Lung (tissue), 12 donors: ENCODE results near the gene LAMP5. TPM values are rescaled to one million over a fixed set of nuclear protein-coding genes. Genes with fewer than 3 reads are reported as not detected.

Experiments
- ATAC-seq: fragments of 200-7000 bp; cut with Tn5 transposase; one replicate; pipeline ENCODE4 v1.9.1; 2020; ENCODE audit warnings: moderate number of reproducible peaks; ENCODE audit not compliant: insufficient read depth, low FRiP score
- DNase-seq, 3 donors: peaks; one replicate each; pipeline ENCODE4 v3.0.0-alpha.2; 2013 to 2017
- H3K27ac ChIP-seq, 2 donors: one replicate each; pipeline ENCODE4 v1.5.1; 2013; ENCODE audit warnings: mild to moderate bottlenecking in 2 of 2, moderate library complexity in 2 of 2, control low read depth in 1 of 2, inconsistent platforms in 1 of 2, low read depth in 1 of 2, low read length in 1 of 2
- H3K27me3 ChIP-seq, 3 donors: one replicate each; pipeline ENCODE4 v1.5.1; 2013; ENCODE audit warnings: low read length in 2 of 3; ENCODE audit not compliant: control insufficient read depth in 3 of 3, insufficient read depth in 3 of 3
- H3K36me3 ChIP-seq, 4 donors: one replicate each; pipeline ENCODE4 v1.5.1; 2013; ENCODE audit warnings: low read length in 4 of 4, mild to moderate bottlenecking in 1 of 4, moderate library complexity in 1 of 4; ENCODE audit not compliant: control insufficient read depth in 4 of 4, insufficient read depth in 4 of 4
- H3K4me1 ChIP-seq, 5 donors: one replicate each; pipeline ENCODE4 v1.5.1; 2013; ENCODE audit warnings: low read length in 5 of 5, mild to moderate bottlenecking in 2 of 5, moderate library complexity in 1 of 5; ENCODE audit not compliant: control insufficient read depth in 5 of 5, insufficient read depth in 5 of 5
- H3K4me3 ChIP-seq: one replicate; pipeline ENCODE4 v1.5.1; 2013; ENCODE audit warnings: mild to moderate bottlenecking, control low read depth, moderate library complexity
- H3K9ac ChIP-seq, 2 donors: one replicate each; pipeline ENCODE4 v1.5.1; 2013; ENCODE audit warnings: low read length in 2 of 2, control low read depth in 1 of 2; ENCODE audit not compliant: insufficient read depth in 1 of 2
- H3K9me3 ChIP-seq, 4 donors: one replicate each; pipeline ENCODE4 v1.5.1; 2013; ENCODE audit warnings: low read length in 3 of 4, mild to moderate bottlenecking in 1 of 4, moderate library complexity in 1 of 4; ENCODE audit not compliant: control insufficient read depth in 4 of 4, insufficient read depth in 3 of 4
- WGBS, 2 donors: extraction: QIAGEN DNeasy Blood & Tissue Kit; methylation state at CpG; one replicate each; pipeline ENCODE4 v1.1.7; 2013; 5-methylcytosine and 5-hydroxymethylcytosine counted together
- polyA plus RNA-seq, 2 donors: library from polyadenylated mRNA; stranded (reverse); fragments of 200-250 nt; gene quantifications; one replicate each; pipeline ENCODE4 v1.2.1, GENCODE V29; 2013
- total RNA-seq, 2 donors: library from RNA; depleted of rRNA in 1 of 2; stranded (reverse); fragments of >200 nt in 1 of 2; gene quantifications; one replicate each; pipeline ENCODE4 v1.2.1, GENCODE V29; 2014 to 2021
- TF ChIP-seq, protein P1 (sequence below): IDR thresholded peaks from 2 replicates; pipeline ENCODE4 v1.5.1; 2012; ENCODE audit warnings: mild to moderate bottlenecking; ENCODE audit errors: control extremely low read depth, extremely low read depth
- donor health status: control.
- donor health status: control.
- donor health status: Bipolar disorder and iron deficiency.
- donor health status: healthy.
- donor health status: DM: yes; HTN: yes; CAD: no.

LAMP5 gene
- total and polyA plus RNA-seq, 4 donors = 0.06 to 3.3 (median 0.23) TPM

DNA sequence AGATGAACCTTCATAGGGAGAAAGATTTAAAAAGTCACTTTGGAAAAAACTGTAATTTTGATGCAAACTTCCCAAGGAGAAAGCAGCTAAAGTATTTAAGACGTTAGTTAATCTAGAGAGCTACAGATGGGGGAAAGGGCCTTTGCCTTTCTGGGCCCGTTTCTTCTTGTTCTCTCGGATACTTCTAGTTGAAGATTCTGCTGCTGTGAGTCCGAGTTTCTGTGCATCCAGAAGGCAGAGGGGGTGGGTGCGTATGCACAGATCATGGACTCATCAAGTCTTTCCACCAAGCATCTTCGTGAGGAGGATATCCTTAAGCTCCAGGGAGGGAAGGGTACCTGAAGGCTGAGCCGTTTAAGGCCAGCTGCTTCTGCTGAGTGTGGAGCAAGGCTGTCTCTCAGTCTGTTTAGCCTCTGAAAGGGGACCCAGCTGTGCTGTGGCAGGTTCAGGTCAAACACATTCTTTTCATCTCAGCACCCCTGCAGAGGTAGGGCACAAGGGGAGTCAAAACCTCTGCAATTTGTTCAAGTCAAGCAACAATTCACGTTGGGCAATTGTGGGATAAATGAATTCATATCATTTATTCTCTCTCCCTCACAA lies 4.3 kb downstream of the LAMP5 start:
- ATAC-seq = no peak
- H3K36me3 ChIP-seq = no peaks in the 10 kb centered on the region
- 37 to 60% methylated on average over 8 of the region's 8 CpGs for WGBS, 2 donors
- peaks cover 6 to 62% (median 50%) of the 10 kb centered on the region in 3 donors for H3K27me3 ChIP-seq
- peaks cover 0 to 26% (median 5%) of the 10 kb centered on the region in 5 donors for H3K4me1 ChIP-seq
- no peak overlapping the region for H3K4me3 ChIP-seq
- no peak overlapping the region for H3K27ac ChIP-seq
- H3K9ac ChIP-seq = no peak overlapping the region
- TF ChIP-seq, protein P1, sequence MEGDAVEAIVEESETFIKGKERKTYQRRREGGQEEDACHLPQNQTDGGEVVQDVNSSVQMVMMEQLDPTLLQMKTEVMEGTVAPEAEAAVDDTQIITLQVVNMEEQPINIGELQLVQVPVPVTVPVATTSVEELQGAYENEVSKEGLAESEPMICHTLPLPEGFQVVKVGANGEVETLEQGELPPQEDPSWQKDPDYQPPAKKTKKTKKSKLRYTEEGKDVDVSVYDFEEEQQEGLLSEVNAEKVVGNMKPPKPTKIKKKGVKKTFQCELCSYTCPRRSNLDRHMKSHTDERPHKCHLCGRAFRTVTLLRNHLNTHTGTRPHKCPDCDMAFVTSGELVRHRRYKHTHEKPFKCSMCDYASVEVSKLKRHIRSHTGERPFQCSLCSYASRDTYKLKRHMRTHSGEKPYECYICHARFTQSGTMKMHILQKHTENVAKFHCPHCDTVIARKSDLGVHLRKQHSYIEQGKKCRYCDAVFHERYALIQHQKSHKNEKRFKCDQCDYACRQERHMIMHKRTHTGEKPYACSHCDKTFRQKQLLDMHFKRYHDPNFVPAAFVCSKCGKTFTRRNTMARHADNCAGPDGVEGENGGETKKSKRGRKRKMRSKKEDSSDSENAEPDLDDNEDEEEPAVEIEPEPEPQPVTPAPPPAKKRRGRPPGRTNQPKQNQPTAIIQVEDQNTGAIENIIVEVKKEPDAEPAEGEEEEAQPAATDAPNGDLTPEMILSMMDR = no peak
- DNase-seq = no peak
- peaks cover 0 to 5% (median 0%) of the 10 kb centered on the region in 4 donors for H3K9me3 ChIP-seq

DNA sequence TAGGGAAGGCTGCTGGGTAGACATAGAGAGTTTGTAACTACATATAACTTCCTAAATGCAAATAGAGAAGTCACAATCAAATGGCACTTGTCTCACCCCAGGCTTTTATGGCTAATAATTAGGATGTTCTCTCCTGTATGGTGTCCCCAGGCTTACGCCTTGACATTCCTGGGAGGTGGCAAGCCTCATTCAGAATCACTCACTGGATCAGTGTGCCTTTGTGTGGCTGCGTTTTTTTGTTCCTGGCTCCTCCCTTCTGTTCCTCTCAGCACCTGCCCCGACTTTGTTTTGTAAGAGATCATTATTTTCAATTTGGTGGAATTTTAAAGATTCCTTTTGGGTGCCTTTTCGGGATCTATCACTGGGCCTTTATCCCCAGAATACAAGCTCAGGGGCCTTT lies 5.7 kb downstream of the LAMP5 start:
- DNase-seq = no peak
- H3K27ac ChIP-seq = no peak overlapping the region
- 76 to 79% methylated on average over 4 of the region's 4 CpGs for whole genome bisulfite sequencing, 2 donors
- no peaks in the 10 kb centered on the region for H3K36me3 ChIP-seq
- TF ChIP-seq, protein P1 = no peak
- H3K9ac ChIP-seq = no peak overlapping the region
- no peak for ATAC-seq
- H3K27me3 ChIP-seq = peaks cover 6 to 48% (median 37%) of the 10 kb centered on the region in 3 donors
- peaks cover 0 to 4% (median 0%) of the 10 kb centered on the region in 4 donors for H3K9me3 ChIP-seq
- no peak overlapping the region for H3K4me3 ChIP-seq
- peaks cover 0 to 20% (median 3%) of the 10 kb centered on the region in 5 donors for H3K4me1 ChIP-seq

DNA sequence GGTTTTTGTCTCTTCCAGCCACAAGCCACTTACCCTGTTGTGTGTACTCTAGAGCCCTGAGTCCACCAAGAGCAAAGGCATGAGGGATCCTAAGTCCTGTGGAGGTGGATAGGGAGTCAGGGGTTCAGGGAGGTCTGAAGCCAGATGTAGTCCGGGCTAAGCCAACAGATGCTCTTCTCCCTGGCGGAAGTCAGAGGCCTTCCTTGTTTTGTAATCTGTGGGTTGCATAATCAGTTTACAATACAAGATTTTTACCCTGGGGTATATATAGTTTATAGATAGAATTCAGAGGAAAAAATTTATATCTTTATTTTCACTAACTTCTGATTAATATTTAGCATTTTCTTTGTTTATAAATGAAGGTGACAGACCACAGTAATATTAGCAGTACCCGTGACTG lies 9.2 kb downstream of the LAMP5 start:
- TF ChIP-seq, protein P1 = no peak
- Histone ChIP-seq H3K4me3 (no peak overlapping the region), H3K36me3 (no peaks in the 10 kb centered on the region), H3K4me1 (no peaks in the 10 kb centered on the region), H3K27ac (no peak overlapping the region), H3K9ac (no peak overlapping the region), H3K27me3 (peaks cover 0 to 13% (median 6%) of the 10 kb centered on the region in 3 donors), H3K9me3 (no peaks in the 10 kb centered on the region)
- 51 to 72% methylated on average over 3 of the region's 3 CpGs for WGBS, 2 donors
- DNase-seq (no peak), ATAC-seq (no peak)

DNA sequence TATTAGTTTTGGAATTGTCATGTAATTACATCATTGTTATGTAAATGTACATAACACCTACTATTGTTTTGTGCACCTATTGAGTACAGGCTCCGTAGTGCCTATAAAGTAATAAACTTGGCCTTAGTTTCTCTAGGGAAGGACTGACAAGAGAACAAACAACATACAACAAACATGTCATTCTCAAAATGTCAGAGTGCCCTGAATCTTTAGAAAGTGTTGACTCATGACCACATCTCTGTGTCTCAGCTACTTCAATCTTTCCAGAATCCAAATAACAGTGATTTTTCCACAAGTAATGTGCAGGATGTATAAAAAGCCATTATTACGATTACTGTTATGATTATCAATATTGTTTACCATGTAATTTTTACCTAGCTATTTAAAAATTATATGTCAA lies 17.2 kb downstream of the LAMP5 start:
- H3K9ac ChIP-seq = no peak overlapping the region
- ATAC-seq = no peak
- no peaks in the 10 kb centered on the region for H3K36me3 ChIP-seq
- no peak overlapping the region for H3K4me3 ChIP-seq
- H3K4me1 ChIP-seq = no peaks in the 10 kb centered on the region
- TF ChIP-seq, protein P1 = no peak
- no peak overlapping the region for H3K27ac ChIP-seq
- WGBS, 2 donors = 64 to 76% methylated on average over 2 of the region's 2 CpGs
- DNase-seq = no peak
- H3K27me3 ChIP-seq = no peaks in the 10 kb centered on the region
- H3K9me3 ChIP-seq = no peaks in the 10 kb centered on the region
